GM19193 (cell line): ENCODE measurements around the gene RFC5.

Source experiments
- POLR2A ChIP-seq: IDR thresholded peaks from 4 replicates; pipeline ENCODE4 v1.6.1; 2011; ENCODE audit not compliant: insufficient read depth, insufficient read length; ENCODE audit errors: extremely low read depth

Gene RFC5

DNA sequence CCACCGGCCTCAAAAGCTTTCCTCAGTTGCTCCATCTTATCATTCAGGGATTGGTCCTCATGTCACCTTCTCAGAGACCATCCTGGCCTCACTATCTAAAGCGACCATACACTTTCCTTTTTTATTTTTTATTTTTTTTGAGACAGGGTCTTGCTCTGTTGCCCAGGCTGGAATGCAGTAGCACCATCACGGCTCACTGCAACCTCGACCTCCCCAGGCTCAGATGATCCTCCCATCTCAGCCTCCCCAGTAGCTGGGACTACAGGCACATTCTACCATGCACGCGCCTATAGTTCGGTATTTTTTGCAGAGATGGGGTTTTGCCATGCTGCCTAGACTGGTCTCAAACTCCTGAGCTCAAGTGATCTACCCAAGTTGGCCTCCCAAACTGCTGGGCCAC is 41.7 kb downstream of the RFC5 start:
- no peak for TF ChIP-seq POLR2A

DNA sequence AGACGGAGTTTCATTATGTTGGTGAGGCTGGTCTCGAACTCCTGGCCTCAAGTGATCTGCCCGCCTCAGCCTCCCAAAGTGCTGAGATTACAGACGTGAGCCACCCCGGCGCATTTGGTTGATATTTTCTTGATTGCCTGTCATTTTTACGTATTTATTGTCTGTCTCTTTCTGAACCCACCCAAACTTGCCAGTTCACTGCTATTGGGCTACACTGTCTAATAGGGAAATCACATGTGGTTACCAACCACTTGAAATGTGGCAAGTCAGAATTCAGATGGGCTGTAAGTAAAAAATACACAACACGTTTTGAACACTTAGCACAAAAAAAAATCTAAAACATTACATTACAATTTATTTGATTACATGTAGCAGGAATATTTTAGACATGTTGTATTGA is 42.4 kb downstream of the RFC5 start:
- no peak for TF ChIP-seq POLR2A

DNA sequence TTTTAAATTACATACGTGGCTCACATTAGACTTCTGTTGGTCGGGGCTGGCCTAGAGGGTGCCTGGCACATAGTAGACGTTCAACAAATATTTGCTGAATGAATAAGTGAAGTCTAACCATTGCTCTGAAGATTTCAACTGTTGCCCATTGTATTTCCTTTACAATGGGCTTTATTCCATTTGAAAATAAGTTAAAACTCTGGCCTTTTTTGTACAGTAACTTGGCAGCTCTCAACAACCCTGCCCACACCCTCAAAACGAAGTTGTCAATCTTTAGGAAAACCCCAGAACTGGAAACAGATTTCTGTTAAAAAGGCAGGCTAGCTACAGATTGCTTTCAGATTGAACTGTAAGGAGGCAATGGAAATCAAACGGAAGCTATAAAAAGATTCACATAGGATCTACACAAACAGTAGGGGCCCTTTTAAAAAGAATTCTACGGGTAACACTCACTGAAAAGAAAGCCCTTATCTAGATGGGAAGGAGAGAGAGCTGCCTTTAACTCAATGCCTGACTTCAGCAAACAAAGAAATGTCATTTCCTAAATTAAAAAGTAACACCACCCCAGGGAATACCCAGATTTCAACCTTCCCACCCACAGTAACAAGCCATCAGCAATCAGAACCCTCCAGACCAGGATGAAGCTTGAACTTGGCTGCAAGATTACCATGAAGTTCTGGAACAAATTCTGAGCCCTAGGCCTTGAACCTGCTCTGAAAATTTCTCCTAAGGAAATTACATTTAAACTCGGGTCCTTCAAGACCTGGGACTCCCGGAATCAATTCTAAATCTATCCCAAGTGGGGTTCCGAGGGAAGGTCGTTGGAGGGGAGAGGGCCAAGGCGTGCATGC is 43.1 kb downstream of the RFC5 start:
- no peak for TF ChIP-seq POLR2A

DNA sequence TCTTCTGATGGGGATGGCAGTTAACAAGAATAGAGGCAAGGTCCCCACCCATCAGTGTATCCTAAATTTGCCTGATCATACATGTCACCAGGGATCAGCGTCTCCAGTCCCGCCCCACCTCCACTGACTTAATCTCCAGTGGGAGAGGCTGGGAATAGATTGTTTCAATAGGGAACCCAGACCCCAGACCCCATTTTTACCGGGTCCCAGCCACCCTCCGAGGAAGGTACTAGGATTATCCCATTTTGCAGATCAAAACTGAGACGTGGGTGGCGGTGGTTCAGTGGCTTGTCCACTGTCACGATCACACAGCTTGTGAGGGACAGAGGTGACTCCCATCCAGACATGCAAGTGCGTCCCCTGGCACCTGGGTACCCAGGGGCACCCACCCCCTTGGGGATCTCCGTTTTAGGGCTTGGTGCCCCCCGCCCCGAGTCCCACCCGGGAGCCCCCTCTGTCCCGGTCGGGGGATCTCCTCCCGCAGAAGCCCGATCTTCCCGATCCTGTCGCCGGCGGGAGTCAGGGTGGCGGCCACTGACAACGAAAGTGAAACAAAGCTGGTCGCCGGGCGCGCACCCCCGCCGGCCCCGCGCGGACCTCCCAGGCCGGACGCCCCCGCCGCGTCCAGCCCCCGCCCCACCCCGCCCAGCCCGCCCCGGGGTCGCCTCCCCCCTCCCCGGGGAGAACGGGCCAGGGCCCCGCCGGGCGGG is 44.0 kb downstream of the RFC5 start:
- no peak for TF ChIP-seq POLR2A

DNA sequence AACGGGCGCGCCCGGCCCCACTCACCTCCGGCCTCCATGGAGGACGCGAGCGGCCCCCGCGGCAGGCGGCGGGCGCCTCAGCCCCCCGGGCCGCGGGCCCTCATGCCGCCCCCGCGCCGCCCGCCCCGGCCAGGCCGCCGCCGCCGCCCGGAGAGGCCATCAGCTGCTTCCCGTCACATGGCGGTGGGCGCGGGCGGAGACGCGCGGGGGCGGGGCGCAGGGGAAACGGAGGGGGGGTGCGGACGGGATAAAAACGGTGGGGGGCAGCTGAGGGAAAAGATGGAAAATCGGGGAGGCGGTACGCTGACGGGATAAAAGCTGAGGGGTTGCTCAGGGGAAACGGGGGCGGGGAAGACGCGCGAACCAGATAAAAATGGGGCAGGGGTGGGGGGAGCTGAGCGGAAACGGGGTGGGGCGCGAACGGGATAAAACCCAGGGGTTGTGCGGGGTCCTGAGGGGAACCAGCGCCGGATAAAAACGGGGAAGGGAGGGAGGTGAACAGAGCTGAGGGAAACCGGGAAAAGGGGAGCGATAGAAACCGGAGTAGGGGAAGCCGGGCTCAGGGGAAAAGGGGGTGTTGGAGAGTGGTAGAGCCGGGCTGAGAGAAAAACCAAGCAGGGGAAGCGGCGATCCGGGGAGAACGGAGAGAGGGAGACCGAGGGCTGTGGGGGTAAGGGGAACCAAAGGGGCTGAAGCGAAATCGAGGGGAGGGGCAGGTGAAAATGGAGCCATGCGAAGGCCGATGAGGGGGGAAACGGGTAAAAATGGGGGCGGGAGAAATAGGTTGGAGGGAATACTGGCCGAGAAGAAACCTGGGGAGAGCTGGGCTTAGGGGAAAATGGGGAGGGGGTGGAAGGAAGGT is 44.7 kb downstream of the RFC5 start, which contains the start of gene WSB2:
Gene WSB2 (minus strand): TSS at position 169 of the 862 bp plus-strand sequence. CDS start 131 bp downstream, at position 38.
- peak; percentile 65 for TF ChIP-seq POLR2A

DNA sequence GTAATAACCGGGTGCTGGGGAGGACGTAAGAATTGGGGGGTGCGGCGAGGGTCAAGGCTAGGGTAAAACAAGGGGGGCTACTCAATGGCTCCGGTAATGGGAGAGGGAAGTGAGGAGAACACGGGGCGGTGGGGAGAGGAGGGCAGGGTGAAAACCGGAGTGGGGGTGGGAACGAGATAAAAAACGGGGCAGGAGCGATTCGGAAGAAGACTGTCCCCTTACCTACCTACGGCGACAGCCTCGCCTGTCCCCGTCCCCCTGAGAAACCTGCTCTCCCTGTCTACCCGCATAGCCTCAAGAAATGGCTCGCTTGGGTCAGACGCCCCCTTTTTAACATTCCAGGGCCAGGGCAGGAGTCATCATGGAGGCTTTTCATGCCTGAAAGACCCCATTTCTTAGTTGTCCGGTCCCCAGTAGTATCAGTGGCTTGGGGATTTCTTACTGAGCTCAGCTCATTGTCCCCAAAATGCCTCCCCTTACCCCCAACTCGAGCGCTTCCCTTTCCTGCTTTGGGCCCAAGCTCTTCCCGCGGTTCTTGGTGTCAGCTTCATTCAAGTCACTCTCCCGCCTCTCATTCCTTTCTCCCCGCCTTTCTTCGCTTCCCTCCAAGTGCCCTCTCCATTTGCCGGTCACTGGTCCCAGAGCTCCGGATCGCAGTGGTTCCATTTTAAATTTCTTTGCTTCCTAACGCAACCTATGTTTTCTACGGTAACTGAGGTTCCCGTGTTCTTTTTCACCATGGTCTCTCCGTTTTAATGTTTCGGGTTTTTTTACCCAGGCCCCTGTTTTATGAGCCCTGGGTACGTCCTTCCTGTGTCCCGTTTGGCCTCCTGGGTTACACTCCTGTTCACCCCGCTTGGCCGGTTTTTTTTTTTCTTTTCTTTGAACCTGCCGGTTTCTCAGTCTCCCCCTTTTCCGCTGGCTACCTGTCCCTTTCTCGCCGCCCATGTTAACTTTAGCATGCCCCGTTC is 45.7 kb downstream of the RFC5 start:
- TF ChIP-seq POLR2A, result no peak

DNA sequence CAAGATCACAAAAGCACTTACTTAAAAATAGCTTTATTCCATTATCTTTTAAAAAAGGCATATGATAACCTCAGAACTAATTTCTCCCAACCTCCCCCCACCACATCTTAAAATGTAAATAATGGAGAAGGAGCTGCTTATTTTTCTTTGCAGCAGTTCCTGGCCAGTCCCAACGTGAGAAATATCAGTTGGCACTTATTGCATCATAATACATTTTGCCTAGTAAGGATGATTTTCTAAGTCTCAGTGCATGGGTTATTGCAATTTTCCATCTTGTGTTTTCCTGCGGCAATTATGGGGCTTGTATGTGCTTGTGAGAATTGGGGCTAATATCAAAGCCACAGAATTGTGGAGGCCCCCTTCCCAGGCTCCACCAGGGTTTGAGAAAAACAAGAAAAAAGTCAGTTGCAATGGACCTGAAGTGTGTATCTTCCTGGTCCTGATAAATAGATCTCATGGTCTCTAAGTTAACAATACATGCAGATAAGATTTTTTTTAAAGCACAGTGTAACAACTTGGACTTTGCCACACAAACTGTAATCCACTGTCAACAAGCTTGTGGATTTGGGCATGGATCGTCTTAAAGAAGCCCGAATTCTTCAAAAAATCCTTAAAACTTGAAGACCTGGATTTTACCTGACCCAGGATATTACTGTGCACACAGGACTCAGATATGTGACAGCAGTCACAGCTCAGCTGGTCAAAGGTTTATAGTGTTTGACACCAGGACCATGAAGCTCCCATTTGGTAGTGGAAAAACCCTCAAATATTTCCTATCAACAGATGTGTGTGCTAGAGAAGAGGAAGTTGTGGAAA is 47.3 kb downstream of the RFC5 start:
- TF ChIP-seq POLR2A, result no peak

DNA sequence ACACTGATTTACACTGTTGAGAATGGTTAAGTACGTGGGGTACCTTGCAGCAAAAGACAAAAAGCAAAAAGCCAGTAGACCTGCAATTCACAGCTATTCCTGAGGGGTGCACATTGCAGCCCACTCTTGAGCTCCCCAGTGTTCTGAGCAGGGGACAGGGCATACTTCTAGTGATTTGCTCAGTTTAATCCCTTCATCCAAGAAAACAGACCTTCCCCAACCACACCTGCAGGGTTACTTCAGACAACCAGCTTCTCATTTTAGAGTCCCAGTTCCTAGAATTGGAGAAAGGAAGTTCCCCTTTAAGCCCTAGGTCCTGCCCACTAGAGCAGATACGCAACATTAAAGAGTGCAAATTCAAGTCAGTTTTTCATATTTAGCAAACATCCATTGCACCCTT is 48.1 kb downstream of the RFC5 start:
- no peak for TF ChIP-seq POLR2A

DNA sequence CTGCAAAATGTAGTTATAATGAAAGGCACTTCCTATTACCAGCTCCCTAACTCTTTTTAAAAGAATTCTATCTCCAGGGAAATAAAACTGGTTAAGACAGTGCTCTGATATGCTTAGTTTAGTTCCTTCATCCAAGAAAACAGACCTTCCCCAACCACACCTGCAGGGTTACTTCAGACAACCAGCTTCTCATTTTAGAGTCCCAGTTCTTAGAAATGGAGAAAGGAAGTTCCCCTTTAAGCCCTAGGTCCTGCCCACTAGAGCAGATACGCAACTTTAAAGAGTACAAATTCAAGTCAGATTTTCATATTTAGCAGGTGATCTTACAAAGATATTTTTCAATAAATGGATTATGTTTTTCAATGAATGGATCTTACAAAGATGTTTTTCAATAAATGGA is 48.9 kb downstream of the RFC5 start:
- TF ChIP-seq POLR2A, result no peak

DNA sequence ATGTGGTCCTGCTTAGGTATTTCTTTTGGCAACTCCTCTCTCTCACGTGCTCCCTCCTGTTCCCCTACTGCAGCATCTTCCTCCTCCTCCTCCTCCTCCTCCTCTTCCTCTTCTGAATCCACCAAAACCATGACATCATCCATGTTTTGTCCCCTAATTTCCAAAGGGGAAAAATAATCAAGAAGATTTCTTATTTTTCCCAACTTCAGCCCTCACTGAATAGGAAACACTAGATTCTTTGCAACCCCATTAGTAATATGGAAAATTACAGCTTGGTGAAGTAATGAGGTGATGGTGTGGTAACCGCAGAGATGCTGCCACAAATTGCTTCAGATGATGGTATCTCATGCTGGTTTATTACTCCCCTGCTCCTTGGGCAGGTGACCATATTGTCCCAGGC is 51.9 kb downstream of the RFC5 start:
- TF ChIP-seq POLR2A, result no peak

DNA sequence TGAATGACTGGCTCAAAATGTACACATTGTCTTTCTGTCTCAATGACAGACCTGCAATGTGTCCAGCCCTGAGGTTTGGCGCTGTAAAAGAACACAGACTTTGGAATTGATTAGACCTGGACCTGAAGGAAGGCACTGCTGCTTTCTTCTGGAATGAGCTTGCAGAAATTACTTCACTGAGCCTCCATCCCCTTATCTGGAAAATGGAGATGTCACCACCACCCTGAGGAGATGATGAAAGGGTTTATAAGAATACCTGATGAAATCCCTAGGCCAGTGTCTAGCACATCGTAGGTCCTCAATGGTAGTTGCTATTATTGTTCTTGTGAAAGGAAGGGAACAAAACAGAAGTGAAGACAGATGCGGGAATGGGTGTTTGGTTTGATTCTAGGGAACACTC is 54.1 kb downstream of the RFC5 start:
- no peak for TF ChIP-seq POLR2A

DNA sequence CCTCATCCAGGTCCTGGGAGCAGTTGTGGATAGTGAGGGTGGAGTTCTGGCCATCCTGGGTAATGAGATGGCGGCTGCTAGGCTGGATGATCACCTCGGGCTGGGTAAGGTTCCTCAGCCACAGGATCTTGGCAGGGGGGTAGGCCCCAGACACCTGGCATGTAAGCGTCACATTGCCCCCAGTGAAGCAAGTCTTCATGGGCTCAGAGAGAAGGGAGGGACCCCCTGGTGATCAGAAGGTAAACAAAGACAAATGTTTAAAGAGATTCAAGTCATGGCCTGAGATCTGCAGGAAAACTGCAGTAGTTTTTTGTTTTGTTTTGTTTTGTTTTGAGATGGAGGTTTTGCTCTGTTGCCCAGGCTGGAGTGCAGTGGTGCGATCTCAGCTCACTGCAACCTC is 57.3 kb downstream of the RFC5 start:
- TF ChIP-seq POLR2A, result no peak
